H9 (cell line): Measurements from ENCODE around the gene FUT1. TPM values are rescaled to one million over a fixed set of nuclear protein-coding genes. Genes with fewer than 3 reads are reported as not detected.
A peak's percentile ranks its signal among the peaks of the same experiment; 100 is the strongest.

ENCODE experiments used
- DNase-seq: peaks from one replicate; pipeline ENCODE4 v3.0.0-alpha.2; 2017
- H2AFZ ChIP-seq: one replicate; pipeline ENCODE4 v1.6.1; 2013; ENCODE audit warnings: mild to moderate bottlenecking, low read length, control low read depth, moderate library complexity
- H2AK5ac ChIP-seq: 2 replicates; pipeline ENCODE4 v1.6.1; 2013; ENCODE audit warnings: low read length, control low read depth, mixed read lengths; ENCODE audit not compliant: insufficient read length
- H2BK120ac ChIP-seq: one replicate; pipeline ENCODE4 v1.6.1; 2013; ENCODE audit warnings: low read depth, mild to moderate bottlenecking, low read length, control low read depth, inconsistent platforms; ENCODE audit not compliant: poor library complexity, severe bottlenecking
- H2BK12ac ChIP-seq: 2 replicates; pipeline ENCODE4 v1.6.1; 2013; ENCODE audit warnings: low read length, control low read depth, mixed read lengths, low read depth; ENCODE audit not compliant: insufficient read length
- H2BK15ac ChIP-seq: 2 replicates; pipeline ENCODE4 v1.6.1; 2013; ENCODE audit warnings: low read depth, low read length, control low read depth
- H2BK20ac ChIP-seq: one replicate; pipeline ENCODE4 v1.6.1; 2013; ENCODE audit warnings: low read depth, mild to moderate bottlenecking, low read length, control low read depth, inconsistent platforms; ENCODE audit not compliant: poor library complexity, severe bottlenecking
- H2BK5ac ChIP-seq: 2 replicates; pipeline ENCODE4 v1.6.1; 2013; ENCODE audit warnings: low read length, control low read depth, mixed read lengths; ENCODE audit not compliant: insufficient read length
- H3K14ac ChIP-seq: 2 replicates; pipeline ENCODE4 v1.6.1; 2013; ENCODE audit warnings: low read length, control low read depth; ENCODE audit not compliant: insufficient read depth
- H3K18ac ChIP-seq: 2 replicates; pipeline ENCODE4 v1.6.1; 2013; ENCODE audit warnings: low read depth, mild to moderate bottlenecking, mixed read lengths, low read length, control low read depth; ENCODE audit not compliant: insufficient read length
- H3K23ac ChIP-seq: 2 replicates; pipeline ENCODE4 v1.6.1; 2013; ENCODE audit warnings: low read length, control low read depth, mixed read lengths, low read depth; ENCODE audit not compliant: insufficient read length
- H3K23me2 ChIP-seq: 2 replicates; pipeline ENCODE4 v1.6.1; 2013; ENCODE audit warnings: low read depth, mild to moderate bottlenecking, mixed read lengths, low read length, control low read depth; ENCODE audit not compliant: insufficient read length, poor library complexity, severe bottlenecking
- H3K27ac ChIP-seq: 2 replicates; pipeline ENCODE4 v1.5.1; 2013; ENCODE audit warnings: low read length, control low read depth, mixed read lengths, low read depth; ENCODE audit not compliant: insufficient read length
- H3K27me3 ChIP-seq: 2 replicates; pipeline ENCODE4 v1.6.1; 2013; ENCODE audit warnings: low read length, control low read depth, inconsistent platforms; ENCODE audit not compliant: insufficient read depth
- H3K4ac ChIP-seq: 2 replicates; pipeline ENCODE4 v1.6.1; 2013; ENCODE audit warnings: low read depth, mild to moderate bottlenecking, control low read depth, inconsistent platforms, low read length, moderate library complexity
- H3K4me1 ChIP-seq: 2 replicates; pipeline ENCODE4 v1.6.1; 2013; ENCODE audit warnings: low read length, control low read depth, inconsistent platforms; ENCODE audit not compliant: insufficient read depth
- H3K4me2 ChIP-seq: 2 replicates; pipeline ENCODE4 v1.6.1; 2013; ENCODE audit warnings: low read length, control low read depth, mixed read lengths; ENCODE audit not compliant: insufficient read length, insufficient read depth
- H3K56ac ChIP-seq: 2 replicates; pipeline ENCODE4 v1.6.1; 2013; ENCODE audit warnings: low read depth, mild to moderate bottlenecking, mixed read lengths, low read length, control low read depth; ENCODE audit not compliant: insufficient read length
- H3K79me1 ChIP-seq: 2 replicates; pipeline ENCODE4 v1.6.1; 2013; ENCODE audit warnings: low read depth, mild to moderate bottlenecking, moderate library complexity, low read length, control low read depth, inconsistent platforms; ENCODE audit not compliant: insufficient read depth, poor library complexity, severe bottlenecking
- H3K79me2 ChIP-seq: 2 replicates; pipeline ENCODE4 v1.6.1; 2013; ENCODE audit warnings: low read length, control low read depth, inconsistent platforms; ENCODE audit not compliant: insufficient read depth
- H3K9ac ChIP-seq: 2 replicates; pipeline ENCODE4 v1.6.1; 2013; ENCODE audit warnings: low read length, control low read depth, mixed read lengths; ENCODE audit not compliant: insufficient read length; ENCODE audit errors: extremely low read depth
- H3K9me3 ChIP-seq: one replicate; pipeline ENCODE4 v1.6.1; 2013; ENCODE audit warnings: low read depth, low read length, inconsistent platforms; ENCODE audit not compliant: control insufficient read depth
- H3T11ph ChIP-seq: one replicate; pipeline ENCODE4 v1.6.1; 2013; ENCODE audit warnings: mild to moderate bottlenecking, low read length, control low read depth, inconsistent platforms
- H4K20me1 ChIP-seq: one replicate; pipeline ENCODE4 v1.6.1; 2013; ENCODE audit not compliant: control insufficient read depth, insufficient read length, insufficient read depth
- H4K5ac ChIP-seq: 2 replicates; pipeline ENCODE4 v1.6.1; 2013; ENCODE audit warnings: low read depth, mild to moderate bottlenecking, mixed read lengths, low read length, control low read depth; ENCODE audit not compliant: insufficient read length
- H4K8ac ChIP-seq: replicated peaks from 2 replicates; pipeline ENCODE4 v1.6.1; 2013; ENCODE audit warnings: low read length, control low read depth, mixed read lengths, low read depth; ENCODE audit not compliant: insufficient read length
- H4K91ac ChIP-seq: 2 replicates; pipeline ENCODE4 v1.6.1; 2013; ENCODE audit warnings: low read depth, mild to moderate bottlenecking, moderate library complexity, mixed read lengths, low read length, control low read depth; ENCODE audit not compliant: insufficient read length
- H3K27ac Mint-ChIP-seq, 3 experiments: 2 replicates in 2 of 3; 3 replicates in 1 of 3; pipeline ENCODE4 v1.8.0; 2020 to 2021; ENCODE audit warnings: mixed read lengths in 3 of 3, mild to moderate bottlenecking in 1 of 3, moderate library complexity in 1 of 3
- H3K27me3 Mint-ChIP-seq: 2 replicates; pipeline ENCODE4 v1.8.0; 2021; ENCODE audit warnings: low read depth, mild to moderate bottlenecking, moderate library complexity, mixed read lengths
- H3K36me3 Mint-ChIP-seq, 3 experiments: 2 replicates in 2 of 3; 3 replicates in 1 of 3; pipeline ENCODE4 v1.8.0; 2020 to 2021; ENCODE audit warnings: low read depth in 3 of 3, mixed read lengths in 3 of 3; ENCODE audit not compliant: insufficient read depth in 1 of 3
- H3K4me1 Mint-ChIP-seq, 2 experiments: 2 replicates each; pipeline ENCODE4 v1.8.0; 2020; ENCODE audit warnings: mixed read lengths in 2 of 2
- H3K4me3 Mint-ChIP-seq, 2 experiments: 2 replicates in 1 of 2; 3 replicates in 1 of 2; pipeline ENCODE4 v1.8.0; 2020 to 2021; ENCODE audit warnings: mild to moderate bottlenecking in 2 of 2, mixed read lengths in 2 of 2, moderate library complexity in 1 of 2
- H3K9me3 Mint-ChIP-seq, 2 experiments: 2 replicates in 1 of 2; 3 replicates in 1 of 2; pipeline ENCODE4 v1.8.0; 2020; ENCODE audit warnings: mild to moderate bottlenecking in 2 of 2, mixed read lengths in 2 of 2, moderate library complexity in 1 of 2
- CTCF ChIP-seq: fragments of 200-600 bp; sonication (generic); conservative IDR thresholded peaks from 3 replicates; pipeline ENCODE4 v1.8.0; 2021; ENCODE audit warnings: antibody characterized with exemption, mild to moderate bottlenecking
- WGBS: extraction: QIAGEN DNeasy Blood & Tissue Kit; methylation state at CpG from one replicate; pipeline ENCODE4 v1.1.7; 2013; ENCODE audit warnings: missing lambda C conversion rate, low lambda C conversion rate, mixed read lengths; ENCODE audit not compliant: insufficient read length; ENCODE audit errors: extremely low coverage; 5-methylcytosine and 5-hydroxymethylcytosine counted together
- total RNA-seq: library from RNA; stranded (reverse); gene quantifications from 2 replicates; pipeline ENCODE4 v1.2.1, GENCODE V29; 2021

The FUT1 gene
- total RNA-seq, 1 experiment from 2014 or later: 16.1 TPM

- Mint-ChIP-seq H3K27ac (no peak overlapping the region), H3K36me3 (peaks cover 2 to 4% (median 3%) of the 10 kb centered on the region in 3 experiments; a peak in 3 of 7 replicates), H3K4me3 (peak overlapping the region; percentile 36 to 76), H3K9me3 (no peaks in the 10 kb centered on the region), H3K4me1 (peaks cover 23 to 51% of the 10 kb centered on the region in 2 experiments), H3K27me3 (peaks cover 21% of the 10 kb centered on the region)
- Histone ChIP-seq H3K4me2 (peak overlapping the region; percentile 54), H4K8ac (no peak overlapping the region), H4K91ac (no peak overlapping the region), H2AK5ac (no peak overlapping the region), H3K18ac (no peak overlapping the region), H4K20me1 (no peaks in the 10 kb centered on the region), H3T11ph (no peak overlapping the region), H3K56ac (no peak overlapping the region), H3K4ac (no peak overlapping the region), H2BK15ac (no peak overlapping the region), H2BK12ac (no peak overlapping the region), H3K23ac (no peak overlapping the region), H3K23me2 (peaks cover 9% of the 10 kb centered on the region), H3K9me3 (no peaks in the 10 kb centered on the region), H3K9ac (no peak overlapping the region), H3K27me3 (no peaks in the 10 kb centered on the region; the same call in 1 of the 2 replicates), H2BK20ac (no peak overlapping the region), H3K27ac (no peak overlapping the region), H3K14ac (no peak overlapping the region), H2BK5ac (no peak overlapping the region), H4K5ac (no peak overlapping the region), H3K4me1 (no peaks in the 10 kb centered on the region; the same call in 1 of the 2 replicates), H3K79me1 (no peaks in the 10 kb centered on the region), H3K79me2 (no peaks in the 10 kb centered on the region), H2BK120ac (no peak overlapping the region), H2AFZ (no peak overlapping the region)
- DNase-seq: no peak
- no peak for TF ChIP-seq CTCF
- WGBS: no CpG with 5 or more reads among the region's 51 CpGs
These were observed 12.9 kb downstream of the FUT1 start for GRCh38 chr19:48739404-48740163.
